Activated effector memory CD4-positive, alpha-beta T cell treated with Interleukin-2 at 50 U/mL for 16 hours (primary cell): ENCODE results near the gene TFCP2L1.
"Not testable (repeated sequence)": the region's sequence is repeated elsewhere in the genome, so short reads cannot be mapped to it uniquely, and the experiment has no call there.

Experiments used
- DNase-seq: peaks from one replicate; pipeline ENCODE4 v3.0.0-alpha.2; 2020

TFCP2L1 gene

GRCh38 chr2:121242175-121242875 is 42.7 kb downstream of the TFCP2L1 start:
- no peak for DNase-seq

DNA sequence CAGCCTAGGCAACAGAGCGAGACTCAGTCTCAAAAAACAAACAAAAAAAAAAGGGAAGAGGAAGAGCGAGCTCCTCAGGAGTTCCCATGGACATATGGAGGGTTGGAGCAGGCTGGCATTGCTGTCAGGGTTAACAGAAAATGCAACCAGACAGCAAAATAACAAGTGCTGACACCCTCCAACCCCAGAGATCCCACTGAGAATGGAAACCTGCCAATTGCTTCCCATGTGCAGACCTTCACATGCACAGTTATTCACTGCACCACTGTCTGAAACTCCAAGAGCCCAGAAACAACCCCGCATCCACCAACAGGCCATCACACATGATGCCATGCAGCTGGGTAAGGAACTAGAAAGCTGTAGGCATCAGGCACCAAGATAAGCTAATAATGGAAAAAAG is 43.5 kb downstream of the TFCP2L1 start:
- DNase-seq: no peak

GRCh38 chr2:121240436-121240835 is 44.6 kb downstream of the TFCP2L1 start:
- DNase-seq: no peak

- no peak for DNase-seq
Measured at GRCh38 chr2:121239969-121240368, 45.0 kb downstream of the TFCP2L1 start.

- no peak for DNase-seq
Measured at GRCh38 chr2:121239471-121239870, 45.5 kb downstream of the TFCP2L1 start.

GRCh38 chr2:121238828-121239227 is 46.2 kb downstream of the TFCP2L1 start:
- DNase-seq: no peak

DNA sequence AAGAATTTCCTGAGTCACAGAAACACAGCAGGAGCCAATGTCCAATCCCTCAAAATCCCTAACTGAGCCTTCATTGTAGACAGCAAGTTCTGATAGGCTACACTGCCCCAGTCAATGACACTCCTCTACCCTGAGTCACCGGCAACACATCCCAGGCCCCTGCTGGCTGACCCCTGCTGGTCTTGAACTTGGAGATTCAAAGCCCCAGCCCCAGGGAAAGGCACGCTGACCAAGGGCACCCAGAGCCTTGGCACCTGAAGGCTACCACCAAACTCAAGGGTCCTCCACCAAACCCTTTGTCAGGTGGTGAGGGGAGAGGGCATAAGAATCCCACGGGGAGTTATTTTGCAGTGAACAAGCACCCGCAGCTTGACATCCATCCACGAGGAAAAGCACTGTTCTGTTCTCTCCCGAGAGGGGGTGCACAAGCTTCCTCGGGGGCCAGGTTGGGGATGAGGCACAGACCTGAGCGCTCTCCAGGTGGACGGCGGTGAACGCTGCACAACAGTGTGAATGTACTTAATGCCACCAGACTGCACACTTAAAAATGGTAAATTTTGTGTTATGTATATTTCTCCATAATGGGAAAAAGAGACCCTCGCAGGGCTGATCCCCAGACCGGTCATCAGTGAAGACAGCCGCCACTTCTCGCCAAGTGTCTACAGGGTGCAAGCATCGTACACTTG is 46.9 kb downstream of the TFCP2L1 start:
- DNase-seq: no peak

- DNase-seq: no peak
Measured at GRCh38 chr2:121237336-121237979, 47.5 kb downstream of the TFCP2L1 start.

DNA sequence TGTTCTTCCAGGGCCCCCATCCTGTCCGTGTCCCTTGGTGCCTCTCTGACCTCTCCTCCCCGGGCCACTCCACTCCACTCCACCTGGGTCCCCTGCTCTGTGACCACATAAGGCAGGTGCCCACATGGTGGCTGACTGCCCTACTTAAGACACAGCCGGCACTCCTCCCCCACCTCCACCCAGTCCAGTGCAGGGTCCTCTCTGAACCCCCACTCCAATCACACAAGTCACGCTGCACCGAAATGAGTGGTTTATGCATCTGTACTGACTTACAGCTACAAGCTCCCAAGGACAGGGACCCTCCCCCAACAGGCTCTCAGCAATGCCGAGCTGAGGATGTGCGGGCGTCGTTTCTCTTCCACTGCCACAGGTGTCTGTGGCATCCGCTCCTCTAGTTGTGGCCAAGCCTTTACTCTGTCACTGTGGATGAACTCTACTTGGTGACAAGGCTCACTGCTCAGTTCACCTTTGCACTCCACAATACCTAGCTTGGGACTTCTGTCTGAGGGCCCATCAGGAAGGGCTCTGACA is 48.3 kb downstream of the TFCP2L1 start:
- no peak for DNase-seq

GRCh38 chr2:121236101-121236640 is 48.8 kb downstream of the TFCP2L1 start:
- no peak for DNase-seq

DNA sequence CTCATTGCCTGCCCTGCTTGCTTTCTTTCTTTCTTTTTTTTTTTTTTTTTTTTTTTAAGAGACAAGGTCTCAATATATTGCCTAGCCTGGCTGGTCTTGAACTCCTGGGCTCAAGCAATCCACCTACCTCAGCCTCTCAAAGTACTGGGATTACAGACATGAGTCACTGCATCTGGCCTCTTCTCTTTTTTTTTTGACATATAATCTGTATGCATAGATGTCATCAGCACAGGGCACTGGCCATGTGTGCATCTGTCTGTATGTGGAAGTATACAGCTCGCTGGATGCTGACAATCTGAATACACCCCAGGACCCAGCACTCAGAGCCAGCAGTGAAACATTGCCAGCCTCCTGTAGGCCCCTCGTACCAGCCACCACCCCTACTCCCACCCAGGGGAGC is 49.5 kb downstream of the TFCP2L1 start:
- DNase-seq: no peak

DNA sequence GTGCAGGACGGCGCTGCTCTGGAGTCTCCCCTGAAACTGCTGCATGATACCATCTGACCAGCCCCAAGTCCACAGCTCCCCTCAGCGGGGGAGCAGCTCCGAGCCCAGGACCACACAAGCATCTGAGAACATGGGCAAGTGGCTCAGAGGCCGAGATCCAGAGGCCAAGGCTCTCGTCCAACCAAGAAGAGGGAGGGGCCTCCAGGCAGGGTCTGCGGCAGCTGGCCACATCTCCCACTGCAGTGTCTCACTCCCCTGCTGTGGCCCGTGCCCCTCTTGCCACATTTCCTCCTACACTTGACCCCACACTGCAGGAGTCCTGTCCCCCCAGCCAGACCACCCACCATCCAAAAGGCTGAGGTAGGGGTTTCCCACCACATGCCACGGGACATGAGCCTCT is 50.2 kb downstream of the TFCP2L1 start:
- DNase-seq: no peak

GRCh38 chr2:121234144-121234543 is 50.9 kb downstream of the TFCP2L1 start:
- no peak for DNase-seq

DNA sequence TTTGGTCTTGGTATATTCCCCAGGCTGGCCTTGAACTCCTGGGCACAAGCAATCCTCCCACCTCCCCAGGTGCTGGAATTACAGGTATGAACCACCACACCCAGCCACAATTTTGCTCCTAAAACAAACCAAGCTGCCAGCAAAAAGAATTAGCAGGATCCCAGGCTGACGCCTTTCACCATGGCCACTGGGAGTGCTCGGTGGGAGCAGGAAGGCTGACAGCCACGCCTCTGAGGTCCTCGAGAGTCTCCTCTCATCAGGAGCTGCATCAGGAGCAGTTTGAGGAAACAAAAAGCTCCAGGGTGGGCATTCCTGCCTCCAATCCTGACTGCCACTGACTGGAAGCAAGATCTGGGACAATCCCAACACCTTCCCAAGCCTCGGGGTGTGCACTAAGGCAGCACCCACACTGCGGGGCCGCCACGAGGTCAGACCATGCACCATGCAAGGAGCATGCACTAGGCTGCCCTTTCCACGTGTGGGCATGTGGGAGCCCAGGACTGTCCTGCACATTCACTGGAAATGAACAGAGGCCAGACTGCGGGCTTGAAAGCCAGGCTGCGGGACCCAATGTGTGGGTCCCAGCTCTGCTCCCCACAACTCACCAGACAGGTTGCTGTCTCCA is 51.4 kb downstream of the TFCP2L1 start:
- no peak for DNase-seq

DNA sequence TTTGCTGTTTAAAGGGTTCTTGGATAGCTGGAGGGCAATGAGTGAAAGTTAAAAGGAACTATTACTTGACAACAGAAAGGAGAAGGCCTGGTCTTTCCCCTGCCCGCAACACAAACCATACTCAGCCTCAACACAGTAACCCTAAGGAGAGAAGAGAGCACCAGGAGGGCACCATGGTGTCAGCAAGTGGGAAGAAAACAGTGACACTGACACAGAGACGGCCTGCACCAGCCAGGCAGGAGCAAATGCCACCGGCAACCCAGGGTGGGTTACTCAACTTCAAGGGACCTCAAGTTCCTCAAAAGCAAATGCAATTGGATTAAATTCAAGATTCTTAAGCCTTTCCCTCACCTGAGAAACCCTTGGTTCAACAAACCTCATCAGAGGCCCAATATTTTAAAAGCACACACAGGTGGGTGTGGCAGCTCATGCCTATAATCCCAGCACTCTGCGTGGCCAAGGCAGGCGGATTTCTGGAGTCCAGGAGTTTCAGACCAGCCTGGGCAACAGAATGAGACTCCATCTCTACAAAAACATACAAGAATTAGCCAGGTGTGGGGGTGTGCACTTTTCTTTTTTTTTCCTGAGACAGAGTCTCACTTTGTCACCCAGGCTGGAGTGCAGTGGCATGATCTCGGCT is 52.3 kb downstream of the TFCP2L1 start:
- DNase-seq: no peak

GRCh38 chr2:121231385-121232000 is 53.5 kb downstream of the TFCP2L1 start:
- no peak for DNase-seq

- DNase-seq: no peak
Measured at GRCh38 chr2:121228521-121228920, 56.5 kb downstream of the TFCP2L1 start.

GRCh38 chr2:121227381-121228144 is 57.4 kb downstream of the TFCP2L1 start:
- not testable (repeated sequence) for DNase-seq

DNA sequence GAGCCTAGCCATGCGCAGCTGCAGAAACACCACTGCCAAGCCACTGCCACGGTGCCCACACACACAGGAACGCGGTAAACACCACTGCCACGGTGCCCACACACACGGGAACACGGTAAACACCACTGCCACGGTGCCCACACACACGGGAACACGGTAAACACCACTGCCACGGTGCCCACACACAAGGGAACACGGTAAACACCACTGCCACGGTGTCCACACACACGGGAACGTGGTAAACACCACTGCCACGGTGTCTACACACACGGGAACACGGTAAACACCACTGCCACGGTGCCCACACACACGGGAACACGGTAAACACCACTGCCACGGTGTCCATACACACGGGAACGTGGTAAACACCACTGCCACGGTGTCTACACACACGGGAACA is 59.3 kb downstream of the TFCP2L1 start:
- not testable (repeated sequence) for DNase-seq

DNA sequence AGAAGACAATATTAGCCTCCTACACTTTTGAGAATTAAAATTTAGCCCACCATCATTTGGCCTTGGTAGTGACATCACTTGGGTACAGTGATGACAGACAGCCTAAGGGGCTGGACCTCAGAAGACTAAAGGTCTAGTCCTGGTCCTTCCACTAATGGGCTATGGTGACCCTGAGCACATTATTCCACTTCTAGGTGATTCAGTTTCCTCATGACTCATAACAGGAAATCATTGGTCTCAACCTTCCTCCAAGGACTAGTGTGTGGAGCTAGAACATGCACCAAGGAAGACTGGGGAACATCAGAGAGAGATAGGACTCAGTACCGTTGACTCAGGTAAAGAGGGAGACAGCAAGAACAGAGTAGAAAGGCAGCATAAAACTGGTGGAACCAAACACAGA is 64.0 kb downstream of the TFCP2L1 start:
- DNase-seq: no peak

DNA sequence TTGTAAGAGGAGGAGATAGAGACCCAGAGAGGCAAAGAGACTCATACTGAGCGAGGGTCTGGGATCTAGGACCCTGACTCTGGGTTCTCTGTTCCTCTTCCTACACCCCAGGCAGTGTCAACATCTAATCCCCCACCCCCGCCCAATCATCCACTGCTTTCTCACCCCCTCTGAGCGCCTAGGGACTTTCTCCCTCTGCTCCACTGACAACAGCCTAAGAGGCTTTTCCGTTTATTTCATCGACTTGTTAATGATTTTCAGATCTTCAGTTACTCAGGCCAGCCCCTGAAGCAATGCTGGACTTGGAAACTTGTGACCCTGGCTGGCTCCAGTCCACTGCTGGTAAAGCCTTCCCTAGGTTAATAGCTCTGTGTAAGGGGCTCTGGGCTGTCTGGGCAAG is 65.1 kb downstream of the TFCP2L1 start:
- DNase-seq: no peak
